HG02571 (cell line): ENCODE results near the gene FOXM1.

Source experiments
- ATAC-seq: cut with Tn5 transposase; IDR thresholded peaks from one replicate; pipeline ENCODE4 v1.9.1; 2021; ENCODE audit warnings: mild to moderate bottlenecking, moderate library complexity; ENCODE audit not compliant: unreplicated experiment

FOXM1 gene

DNA sequence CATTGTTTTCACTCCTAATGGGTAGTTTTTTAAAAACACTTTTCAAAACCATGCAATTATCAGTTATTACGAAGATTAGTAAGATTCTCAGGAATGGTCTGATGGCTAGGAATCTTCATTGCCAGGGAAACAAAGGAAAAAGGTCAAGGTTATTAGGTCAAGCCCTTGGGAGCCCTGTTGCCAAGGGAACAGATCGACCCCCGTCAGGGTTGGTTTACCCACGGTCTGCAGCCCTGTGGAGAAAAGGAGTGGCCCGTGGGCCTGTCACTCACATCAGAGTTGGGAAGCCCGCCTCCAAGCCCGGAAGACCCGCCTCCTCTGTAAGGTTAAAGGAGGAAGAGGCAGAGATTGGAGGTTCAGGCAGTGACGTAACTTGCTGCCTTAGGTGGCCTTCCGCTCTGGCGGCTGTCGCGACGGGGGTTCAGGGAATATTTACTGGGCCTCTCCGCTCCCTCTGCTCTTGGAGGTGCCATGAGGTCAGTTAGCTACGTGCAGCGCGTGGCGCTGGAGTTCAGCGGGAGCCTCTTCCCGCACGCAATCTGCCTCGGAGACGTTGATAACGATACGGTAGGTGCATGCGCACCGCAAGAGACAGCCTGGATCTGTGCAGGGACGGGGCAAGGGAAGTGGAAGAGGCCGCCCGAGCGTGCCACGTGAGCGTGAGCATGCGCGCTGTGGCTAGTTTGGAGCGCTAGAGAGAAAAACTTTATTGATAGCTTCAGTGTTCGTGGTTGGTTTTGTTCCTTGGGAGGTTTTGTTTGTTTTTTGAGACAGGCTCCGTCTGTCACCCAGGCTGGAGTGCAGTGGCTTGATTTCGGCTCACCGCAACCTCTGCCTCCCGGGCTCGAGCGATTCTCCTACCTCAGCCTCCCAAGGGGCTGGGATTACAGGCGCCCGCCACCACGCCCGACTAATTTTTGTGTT lies 64.4 kb downstream of the FOXM1 start, which contains the start of gene ITFG2:
Gene ITFG2 (plus strand): TSS at position 379 of the 924 bp plus-strand sequence. CDS start 93 bp downstream, at position 472.
- peak; percentile 98 for ATAC-seq

DNA sequence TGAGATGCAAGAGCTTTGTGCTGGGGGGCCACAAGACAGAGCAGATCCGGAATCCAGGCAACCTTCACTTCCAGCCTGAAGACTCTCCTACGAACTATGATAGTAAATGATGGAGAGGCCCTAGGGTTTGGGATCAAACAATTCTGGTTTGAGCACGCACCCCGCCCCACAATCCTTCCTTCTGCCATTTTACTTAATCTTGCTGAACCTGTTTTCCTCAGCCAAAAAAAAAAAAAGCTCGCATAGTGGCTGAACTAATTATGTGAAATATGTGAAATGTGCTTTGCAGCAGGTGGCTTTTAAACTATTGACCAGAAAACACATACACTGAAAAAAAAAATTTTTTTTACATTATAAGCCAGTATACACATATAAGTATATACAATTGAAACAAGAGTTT lies 65.2 kb downstream of the FOXM1 start:
- ATAC-seq: no peak
